GM18517 (cell line): Measurements from ENCODE around the gene ALDH2.
"Not testable (repeated sequence)": the region's sequence is repeated elsewhere in the genome, so short reads cannot be mapped to it uniquely, and the experiment has no call there.

Experiments
- ATAC-seq: cut with Tn5 transposase; IDR thresholded peaks from one replicate; pipeline ENCODE4 v1.9.1; 2021; ENCODE audit warnings: mild to moderate bottlenecking, moderate library complexity; ENCODE audit not compliant: unreplicated experiment

The ALDH2 gene

GRCh38 chr12:111758120-111758561 is 8.6 kb upstream of the ALDH2 start:
- no peak for ATAC-seq

- ATAC-seq = no peak
These were observed 7.5 kb upstream of the ALDH2 start for GRCh38 chr12:111759271-111759670.

GRCh38 chr12:111759991-111760390 is 6.7 kb upstream of the ALDH2 start:
- ATAC-seq = no peak

DNA sequence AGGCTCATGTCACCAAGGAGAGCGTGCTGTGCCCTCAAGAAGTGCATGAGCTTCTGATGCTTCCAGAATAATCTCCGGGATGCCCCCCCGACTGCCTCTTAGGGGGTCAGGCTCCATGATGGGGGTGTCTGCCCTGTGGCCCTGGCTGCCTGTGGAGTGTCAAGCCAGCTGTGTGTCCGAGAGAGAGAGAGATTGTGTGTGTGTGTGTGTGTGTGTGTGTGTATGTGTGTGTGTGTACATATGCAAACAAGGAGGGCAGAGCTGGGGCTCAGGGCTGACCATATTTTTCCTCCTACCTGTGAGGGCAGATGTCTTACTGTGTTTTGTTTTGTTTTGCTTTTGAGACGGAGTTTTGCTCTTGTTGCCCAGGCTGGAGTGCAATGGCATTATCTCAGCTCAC is 5.6 kb upstream of the ALDH2 start:
- peak; percentile 47 for ATAC-seq

DNA sequence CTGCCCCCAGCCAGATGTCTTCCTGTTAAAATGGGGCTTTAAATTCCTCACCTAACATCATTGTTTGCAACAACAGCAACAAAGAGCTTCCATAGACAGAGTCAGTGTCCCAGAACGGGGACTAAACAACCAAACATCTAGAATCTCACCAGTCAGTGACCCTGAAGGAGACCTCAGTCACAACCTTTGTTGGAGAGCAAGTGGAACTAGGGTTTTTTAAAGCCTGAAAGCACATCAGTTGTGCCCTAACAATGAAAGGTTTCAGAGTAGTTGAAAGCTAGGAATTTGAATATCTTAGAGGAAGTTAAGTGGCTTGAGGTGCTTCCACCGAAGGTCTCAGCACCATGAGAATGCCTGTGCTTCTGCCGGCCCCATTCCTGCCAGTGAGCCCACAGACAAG is 5.0 kb upstream of the ALDH2 start:
- ATAC-seq = peak; percentile 35

DNA sequence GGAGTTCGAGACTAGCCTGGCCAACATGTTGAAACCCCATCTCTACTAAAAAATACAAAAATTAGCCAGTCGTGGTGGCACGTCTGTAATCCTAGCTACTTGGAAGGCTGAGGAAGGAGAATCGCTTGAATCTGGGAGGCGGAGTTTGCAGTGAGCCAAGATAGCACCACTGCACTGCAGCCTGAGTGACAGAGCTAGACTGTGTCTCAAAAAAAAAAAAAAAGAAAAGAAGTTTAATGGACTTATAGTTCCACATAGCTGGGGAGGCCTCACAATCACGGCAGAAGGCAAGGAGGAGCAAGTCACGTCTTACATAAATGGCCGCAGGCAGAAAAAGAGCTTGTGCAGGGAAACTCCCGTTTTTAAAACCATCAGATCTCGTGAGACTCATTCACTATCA is 3.2 kb upstream of the ALDH2 start:
- ATAC-seq = not testable (repeated sequence)

GRCh38 chr12:111764120-111764821 is 2.5 kb upstream of the ALDH2 start:
- peak; percentile 42 for ATAC-seq

GRCh38 chr12:111767362-111768158 is 827 bp downstream of the ALDH2 start:
- ATAC-seq = no peak

GRCh38 chr12:111768159-111768895 is 1.6 kb downstream of the ALDH2 start:
- ATAC-seq = no peak

DNA sequence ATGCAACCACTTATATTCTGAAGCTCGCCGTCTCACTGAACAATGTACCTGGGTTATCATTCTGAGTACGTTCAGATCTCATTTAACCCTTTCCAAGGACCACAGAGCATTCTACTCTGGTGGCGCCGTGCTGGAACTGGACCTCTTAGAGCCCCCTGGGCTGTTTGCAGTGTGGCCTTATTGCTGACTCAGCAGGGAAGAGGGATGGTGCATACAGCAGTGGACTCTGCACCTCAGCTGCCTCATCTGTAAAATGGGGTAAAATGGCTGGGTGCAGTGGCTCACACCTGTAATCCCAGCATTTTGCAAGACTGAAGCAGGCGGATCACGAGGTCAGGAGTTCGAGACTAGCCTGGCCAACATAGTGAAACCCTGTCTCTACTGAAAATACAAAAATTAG is 2.9 kb downstream of the ALDH2 start:
- no peak for ATAC-seq

DNA sequence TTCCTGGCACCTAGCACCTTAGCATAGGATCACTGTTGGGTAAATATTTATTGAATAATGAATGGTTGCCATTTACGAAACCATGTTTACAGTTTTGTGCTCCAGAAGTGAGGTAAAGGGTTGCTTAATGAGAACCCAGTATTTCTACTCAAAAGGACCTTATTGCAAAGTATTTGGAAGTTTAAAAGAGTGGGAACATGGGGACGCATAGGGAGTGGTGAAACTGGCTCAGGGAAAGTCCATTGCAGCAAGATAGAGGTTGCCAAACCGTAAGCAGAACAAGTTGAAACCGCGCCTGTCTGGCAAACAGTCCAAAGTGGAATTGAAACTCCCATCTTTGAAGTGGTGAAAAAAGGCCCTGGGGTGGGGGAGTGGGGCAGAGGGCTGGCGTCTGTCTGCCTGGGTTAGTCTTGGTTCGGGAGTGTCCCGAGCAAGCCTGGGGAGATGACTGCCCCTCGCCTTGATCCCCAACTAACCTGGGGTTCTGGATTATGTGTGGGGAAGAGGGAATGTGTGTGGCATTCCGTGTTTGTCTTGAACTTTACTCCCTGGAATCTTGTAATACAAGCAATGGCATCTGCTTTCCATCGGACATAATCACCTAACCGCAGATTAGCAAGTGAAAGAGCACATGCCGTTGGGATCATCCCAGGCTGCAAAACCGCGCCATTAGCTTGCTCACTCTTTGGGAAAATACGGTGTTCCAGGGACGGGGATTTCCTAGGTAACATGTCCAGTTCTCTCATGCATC is 7.2 kb downstream of the ALDH2 start:
- ATAC-seq = no peak

GRCh38 chr12:111775205-111776193 is 8.8 kb downstream of the ALDH2 start:
- peak; percentile 55 for ATAC-seq

GRCh38 chr12:111776836-111777344 is 10.2 kb downstream of the ALDH2 start:
- no peak for ATAC-seq

DNA sequence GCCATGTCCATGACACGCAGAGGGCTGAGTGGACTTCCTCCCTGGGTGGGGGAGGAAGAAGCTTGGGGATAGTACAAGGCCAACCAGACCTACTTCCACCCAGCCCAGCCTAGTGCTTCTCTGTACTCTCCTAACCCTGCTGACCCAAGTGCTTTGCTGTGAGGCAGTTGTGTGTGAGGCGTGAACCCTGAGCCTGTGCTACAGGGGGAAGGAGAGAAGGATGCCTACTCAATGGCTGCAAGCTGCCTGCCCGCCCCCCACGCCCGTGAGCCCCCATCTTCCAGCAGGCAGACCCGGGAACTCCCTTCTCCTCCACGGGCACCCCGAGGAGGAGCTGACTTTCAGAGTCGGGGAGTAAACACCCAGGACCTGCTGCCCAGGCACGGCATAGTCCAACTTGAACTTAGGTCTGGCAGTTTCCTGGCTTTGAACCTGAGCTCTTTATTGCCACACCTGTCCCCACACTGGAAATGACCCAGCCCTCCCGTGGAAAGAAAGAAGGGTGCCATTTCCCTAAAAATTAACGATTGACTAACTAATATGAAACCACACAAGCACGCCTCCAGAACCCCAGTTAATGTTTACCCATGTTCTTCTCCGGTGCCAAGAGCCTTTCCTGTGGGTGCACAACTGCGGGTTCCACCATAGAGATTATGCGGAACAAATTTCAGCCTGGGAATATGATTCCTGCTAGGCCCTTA is 10.8 kb downstream of the ALDH2 start:
- ATAC-seq = no peak

DNA sequence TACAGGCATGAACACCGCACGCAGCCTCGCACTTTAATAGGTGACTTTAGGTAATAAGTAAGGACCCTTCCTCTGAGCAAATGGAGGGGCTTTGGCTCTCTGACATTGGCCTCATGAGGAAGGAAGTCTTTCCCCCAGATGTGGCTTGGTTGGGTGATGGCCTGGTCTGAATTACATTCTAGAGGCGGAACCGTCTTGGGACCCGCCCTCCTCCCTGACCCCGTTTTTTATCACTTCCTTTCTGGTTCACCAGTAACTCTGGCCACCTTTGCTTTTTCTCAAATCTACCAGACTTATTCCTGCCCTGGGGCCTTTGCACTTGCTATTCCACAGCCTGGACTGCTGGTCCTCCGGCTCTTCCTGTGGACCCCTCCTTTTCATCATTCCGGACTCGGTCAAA is 13.4 kb downstream of the ALDH2 start:
- no peak for ATAC-seq

DNA sequence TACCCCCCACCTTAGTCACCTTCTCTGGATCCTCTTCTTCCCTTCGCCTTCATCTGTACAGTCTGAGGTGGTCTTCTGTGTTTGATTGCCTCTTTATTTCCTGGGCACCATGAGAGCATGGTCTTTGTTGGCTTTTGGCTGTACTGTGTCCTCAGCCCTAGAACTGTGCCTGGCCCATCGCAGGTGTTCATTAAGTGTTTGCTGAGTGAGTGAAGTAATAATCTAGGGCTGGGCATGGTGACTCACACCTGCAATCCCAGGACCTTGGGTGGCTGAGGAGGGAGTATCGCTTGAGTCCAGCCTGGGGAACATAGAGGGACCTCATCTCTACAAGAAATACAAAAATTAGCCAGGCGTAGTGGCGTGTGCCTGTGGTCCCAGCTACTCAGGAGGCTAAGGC is 13.9 kb downstream of the ALDH2 start:
- ATAC-seq = no peak

- no peak for ATAC-seq
These were observed 14.4 kb downstream of the ALDH2 start for GRCh38 chr12:111781085-111781658.

DNA sequence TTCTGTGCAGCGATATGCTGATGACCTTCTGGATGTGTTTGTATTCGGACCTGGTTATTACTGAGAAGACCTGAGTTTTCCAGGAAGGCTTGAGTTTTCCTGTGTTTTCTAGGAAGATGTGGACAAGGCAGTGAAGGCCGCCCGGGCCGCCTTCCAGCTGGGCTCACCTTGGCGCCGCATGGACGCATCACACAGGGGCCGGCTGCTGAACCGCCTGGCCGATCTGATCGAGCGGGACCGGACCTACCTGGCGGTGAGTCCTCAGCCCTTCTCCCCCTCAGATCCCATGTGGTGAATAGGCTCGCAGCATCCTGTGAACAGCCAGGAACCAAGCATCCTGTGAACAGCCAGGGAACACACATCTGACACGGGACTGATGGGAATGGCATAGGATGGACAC is 16.3 kb downstream of the ALDH2 start:
- ATAC-seq = no peak

- ATAC-seq = no peak
These were observed 18.2 kb downstream of the ALDH2 start for GRCh38 chr12:111784953-111785352.
